Calu3 (cell line): ENCODE data around the gene ERLIN1. TPM values are rescaled to one million over a fixed set of nuclear protein-coding genes. Genes with fewer than 3 reads are reported as not detected.

Source experiments
- BruUV-seq: library from RNA; stranded (reverse); fragments of 400-500 nt; replicated peaks from 2 replicates; lab custom pipeline; 2021; lab: Mats Ljungman, UMichigan
- CTCF ChIA-PET: fragments of 300-600 bp; sonication (Branson Sonifier 250); formaldehyde crosslinking; loops from one replicate; lab custom pipeline; 2022; ENCODE audit warnings: antibody characterized with exemption; lab: Charles Lee
- DNase-seq: peaks from one replicate; pipeline ENCODE4 v3.0.0; 2022
- H3K27ac Mint-ChIP-seq: one replicate; pipeline ENCODE4 v1.8.0; 2022; ENCODE audit warnings: mixed read lengths; ENCODE audit not compliant: unreplicated experiment
- H3K27me3 Mint-ChIP-seq: one replicate; pipeline ENCODE4 v1.8.0; 2022; ENCODE audit warnings: mixed read lengths; ENCODE audit not compliant: unreplicated experiment
- H3K36me3 Mint-ChIP-seq: one replicate; pipeline ENCODE4 v1.8.0; 2022; ENCODE audit warnings: mild to moderate bottlenecking, moderate library complexity, mixed read lengths; ENCODE audit not compliant: insufficient read depth, unreplicated experiment
- H3K4me1 Mint-ChIP-seq: one replicate; pipeline ENCODE4 v1.8.0; 2022; ENCODE audit warnings: mild to moderate bottlenecking, low read depth, mixed read lengths; ENCODE audit not compliant: unreplicated experiment
- H3K4me3 Mint-ChIP-seq: one replicate; pipeline ENCODE4 v1.8.0; 2022; ENCODE audit warnings: mild to moderate bottlenecking, low read depth, moderate library complexity, mixed read lengths; ENCODE audit not compliant: unreplicated experiment
- H3K9me3 Mint-ChIP-seq: one replicate; pipeline ENCODE4 v1.8.0; 2022; ENCODE audit warnings: low read depth, mixed read lengths; ENCODE audit not compliant: unreplicated experiment
- intact Hi-C: fragments of 100-400 bp; cut with micrococcal nuclease; formaldehyde crosslinking; loops from one replicate; pipeline ENCODE4 v1.10.0; 2022; ENCODE audit not compliant: unreplicated experiment
- total RNA-seq: library from RNA; stranded (reverse); gene quantifications from 2 replicates; pipeline ENCODE4 v1.2.3, GENCODE V29; 2022
- TF ChIP-seq, protein P1 (sequence below): fragments of 200-600 bp; IDR thresholded peaks from one replicate; pipeline ENCODE4 v1.8.0; 2022; ENCODE audit warnings: antibody characterized with exemption; ENCODE audit not compliant: unreplicated experiment

The ERLIN1 gene
- total RNA-seq, 1 experiment from 2014 or later = 33.7 TPM

DNA sequence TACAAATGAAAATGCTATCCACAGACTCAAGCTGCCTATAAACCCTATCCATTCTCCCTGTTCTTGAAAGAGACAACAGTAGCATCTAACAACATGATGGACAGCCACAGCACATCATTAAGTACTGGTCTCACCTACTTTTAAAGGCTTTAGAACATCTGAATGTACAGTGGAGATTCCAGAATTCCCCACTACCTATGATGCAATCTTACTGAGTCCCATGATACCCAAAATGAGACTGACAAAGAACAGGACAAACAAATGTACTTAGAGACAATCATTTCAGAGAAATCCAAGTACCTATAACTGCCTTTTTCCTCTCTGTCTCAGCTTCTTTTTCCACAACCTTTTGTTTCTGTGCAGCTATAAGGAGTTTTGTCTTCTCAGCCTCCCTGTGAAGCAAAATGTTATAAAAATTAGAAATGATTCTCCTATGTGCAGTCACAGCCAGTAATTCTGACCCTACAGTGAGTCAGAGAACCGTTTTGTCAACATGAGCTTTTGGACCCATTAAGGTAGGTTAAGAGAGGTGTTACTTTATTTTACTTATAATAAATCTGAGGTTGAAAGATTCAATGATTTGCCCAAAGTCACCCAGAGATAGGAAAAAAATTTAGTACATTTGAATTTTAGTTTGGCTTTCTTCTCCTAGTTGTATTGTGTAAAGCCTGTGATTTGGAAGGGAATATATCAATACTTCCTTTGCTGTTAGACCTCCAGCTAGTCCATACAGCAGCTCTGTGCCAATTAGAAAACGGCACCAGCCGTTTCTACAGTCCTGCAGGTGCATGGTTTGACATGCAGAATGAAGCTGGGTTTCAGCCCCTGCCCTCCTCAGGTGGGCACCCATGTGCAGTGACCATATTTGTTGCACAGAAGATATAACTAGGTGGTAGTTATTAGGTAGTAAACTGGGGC, 21.9 kb downstream of the ERLIN1 start:
- TF ChIP-seq, protein P1, sequence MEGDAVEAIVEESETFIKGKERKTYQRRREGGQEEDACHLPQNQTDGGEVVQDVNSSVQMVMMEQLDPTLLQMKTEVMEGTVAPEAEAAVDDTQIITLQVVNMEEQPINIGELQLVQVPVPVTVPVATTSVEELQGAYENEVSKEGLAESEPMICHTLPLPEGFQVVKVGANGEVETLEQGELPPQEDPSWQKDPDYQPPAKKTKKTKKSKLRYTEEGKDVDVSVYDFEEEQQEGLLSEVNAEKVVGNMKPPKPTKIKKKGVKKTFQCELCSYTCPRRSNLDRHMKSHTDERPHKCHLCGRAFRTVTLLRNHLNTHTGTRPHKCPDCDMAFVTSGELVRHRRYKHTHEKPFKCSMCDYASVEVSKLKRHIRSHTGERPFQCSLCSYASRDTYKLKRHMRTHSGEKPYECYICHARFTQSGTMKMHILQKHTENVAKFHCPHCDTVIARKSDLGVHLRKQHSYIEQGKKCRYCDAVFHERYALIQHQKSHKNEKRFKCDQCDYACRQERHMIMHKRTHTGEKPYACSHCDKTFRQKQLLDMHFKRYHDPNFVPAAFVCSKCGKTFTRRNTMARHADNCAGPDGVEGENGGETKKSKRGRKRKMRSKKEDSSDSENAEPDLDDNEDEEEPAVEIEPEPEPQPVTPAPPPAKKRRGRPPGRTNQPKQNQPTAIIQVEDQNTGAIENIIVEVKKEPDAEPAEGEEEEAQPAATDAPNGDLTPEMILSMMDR = no peak
- CTCF ChIA-PET = no interaction called here

DNA sequence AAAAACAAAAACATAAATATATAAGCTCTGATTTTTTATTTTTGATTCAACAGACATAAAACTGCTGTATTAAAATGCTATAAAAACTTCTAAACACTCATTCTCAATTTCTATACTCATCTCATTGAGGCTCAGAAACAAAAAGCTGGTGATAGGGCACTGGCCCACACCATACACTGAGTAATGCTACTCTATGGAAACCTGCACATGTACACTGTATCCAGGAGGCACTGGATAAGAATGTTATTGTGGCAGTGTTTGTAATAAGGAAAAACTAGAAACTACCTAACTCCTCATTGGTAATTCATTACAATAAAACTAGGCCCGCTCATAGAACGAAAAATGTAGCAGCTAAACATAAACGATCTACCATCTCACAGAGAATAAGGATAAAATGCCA, 23.1 kb downstream of the ERLIN1 start:
- no peaks in the 10 kb centered on the region for H3K27me3 Mint-ChIP-seq
- intact Hi-C loops = no loop called here
- H3K4me1 Mint-ChIP-seq = peaks cover 11% of the 10 kb centered on the region
- no peak for DNase-seq
- CTCF ChIA-PET = no interaction called here
- H3K27ac Mint-ChIP-seq = no peak overlapping the region
- H3K4me3 Mint-ChIP-seq = no peak overlapping the region
- TF ChIP-seq, protein P1 = no peak
- BruUV-seq = no TSS peak
- H3K9me3 Mint-ChIP-seq = no peaks in the 10 kb centered on the region
- peaks cover 9% of the 10 kb centered on the region for H3K36me3 Mint-ChIP-seq

More for the DNA sequence above, 21.9 kb downstream of the ERLIN1 start:
- Mint-ChIP-seq H3K27me3 (no peaks in the 10 kb centered on the region), H3K4me1 (peaks cover 1% of the 10 kb centered on the region), H3K27ac (no peak overlapping the region), H3K9me3 (no peaks in the 10 kb centered on the region), H3K36me3 (peaks cover 9% of the 10 kb centered on the region), H3K4me3 (no peak overlapping the region)
- no TSS peak for BruUV-seq
- intact Hi-C loops = no loop called here
- no peak for DNase-seq

DNA sequence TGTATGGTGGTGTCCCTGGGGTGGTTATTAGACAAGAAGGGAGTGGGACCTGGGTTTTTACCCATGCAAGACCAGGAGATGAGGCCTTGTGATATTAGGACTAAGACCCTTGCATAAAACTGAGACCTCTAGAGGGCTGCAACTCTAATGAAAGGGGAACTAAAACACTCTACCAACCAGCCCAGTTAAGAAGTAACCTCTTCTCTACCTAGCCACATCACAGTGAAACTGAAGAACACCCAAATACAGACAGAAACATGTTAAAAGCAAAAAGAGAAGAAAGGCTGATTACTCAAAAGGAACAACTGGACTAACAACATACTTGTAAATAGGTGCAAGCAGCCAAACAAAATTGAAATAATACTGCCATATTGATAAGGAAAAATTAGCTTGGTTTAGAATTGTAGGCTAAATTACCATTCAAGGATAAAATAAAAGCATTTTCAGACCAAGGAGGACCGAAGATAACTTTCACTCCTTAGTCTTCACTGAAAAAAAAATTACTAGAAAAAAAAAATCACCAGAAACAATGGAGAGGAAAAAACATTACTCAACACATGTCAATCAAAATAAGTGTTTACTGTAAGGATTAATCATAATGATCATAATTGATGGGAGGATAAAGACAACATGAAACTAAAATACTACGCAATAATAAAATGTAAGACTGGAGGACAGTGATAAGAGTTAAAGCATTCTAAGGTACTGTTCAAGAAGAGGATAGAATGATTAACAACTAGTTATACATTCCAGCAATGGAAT, 27.6 kb downstream of the ERLIN1 start:
- no peak for DNase-seq
- CTCF ChIA-PET = no interaction called here
- intact Hi-C loops = no loop called here
- Mint-ChIP-seq H3K9me3 (no peaks in the 10 kb centered on the region), H3K36me3 (peaks cover 9% of the 10 kb centered on the region), H3K4me1 (peaks cover 11% of the 10 kb centered on the region), H3K27ac (no peak overlapping the region), H3K4me3 (no peak overlapping the region), H3K27me3 (no peaks in the 10 kb centered on the region)
- TF ChIP-seq, protein P1 = no peak
- BruUV-seq = no TSS peak

DNA sequence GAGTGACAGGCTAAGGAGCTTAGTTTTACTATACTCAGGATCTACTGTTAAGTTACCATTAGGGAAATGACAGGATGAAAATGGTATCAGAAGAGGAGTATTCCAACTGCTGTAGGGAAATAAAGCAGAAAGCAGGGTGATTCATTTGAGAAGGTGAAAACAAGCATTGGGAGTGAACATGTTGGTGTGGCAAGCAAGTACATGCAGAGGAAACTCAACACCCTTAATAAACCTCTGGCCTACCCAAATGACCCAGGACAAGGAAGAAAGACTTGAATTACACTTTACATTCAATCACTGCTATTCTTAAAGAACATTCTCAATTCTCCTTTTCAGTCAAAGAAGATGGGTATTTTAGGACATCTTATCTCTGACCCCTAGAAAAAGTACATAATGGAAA, 28.7 kb downstream of the ERLIN1 start:
- Mint-ChIP-seq H3K9me3 (no peaks in the 10 kb centered on the region), H3K27ac (no peak overlapping the region), H3K4me1 (peaks cover 11% of the 10 kb centered on the region), H3K36me3 (peaks cover 8% of the 10 kb centered on the region), H3K4me3 (no peak overlapping the region), H3K27me3 (no peaks in the 10 kb centered on the region)
- intact Hi-C loops = no loop called here
- CTCF ChIA-PET = no interaction called here
- TF ChIP-seq, protein P1 = no peak
- BruUV-seq = no TSS peak
- DNase-seq = no peak
